H1 (cell line): ENCODE data around the gene ODF2L. TPM values are rescaled to one million over a fixed set of nuclear protein-coding genes. Genes with fewer than 3 reads are reported as not detected.

Experiments
- CTCF ChIA-PET: fragments of 300-600 bp; sonication (Branson Sonifier 250); formaldehyde crosslinking; loops from one replicate; lab custom pipeline; 2021; ENCODE audit not compliant: partially characterized antibody; lab: Charles Lee
- POLR2A ChIA-PET: fragments of 300-600 bp; sonication (Branson Sonifier 250); formaldehyde crosslinking; loops from one replicate; lab custom pipeline; 2021; ENCODE audit warnings: inconsistent platforms; ENCODE audit not compliant: partially characterized antibody; lab: Charles Lee
- DNase-seq, 2 experiments: peaks; one replicate each; pipeline versions ENCODE4 v3.0.0 to v3.0.0-alpha.2; 2010 to 2022; ENCODE audit warnings: low spot score in 2 of 2, low read depth in 1 of 2, mixed read lengths in 1 of 2
- FAIRE-seq: peaks from 2 replicates; lab custom pipeline; 2011; peaks lifted over from hg19 to GRCh38; lab: Jason Lieb, UNC
- H2AFZ ChIP-seq: 2 replicates; pipeline ENCODE4 v1.8.1; 2012; ENCODE audit warnings: low read length, inconsistent platforms
- H2AK5ac ChIP-seq: 2 replicates; pipeline ENCODE4 v1.6.1; 2013; ENCODE audit warnings: low read depth, low read length
- H2BK120ac ChIP-seq: replicated peaks from 2 replicates; pipeline ENCODE3; 2013; ENCODE audit warnings: low read depth, low read length, inconsistent platforms
- H2BK12ac ChIP-seq: 2 replicates; pipeline ENCODE4 v1.6.1; 2013; ENCODE audit warnings: low read depth, low read length
- H2BK15ac ChIP-seq: 2 replicates; pipeline ENCODE4 v1.6.1; 2013; ENCODE audit warnings: low read length
- H2BK20ac ChIP-seq: 2 replicates; pipeline ENCODE4 v1.6.1; 2013; ENCODE audit warnings: low read length
- H2BK5ac ChIP-seq: 2 replicates; pipeline ENCODE4 v1.6.1; 2013; ENCODE audit warnings: low read depth, low read length
- H3K14ac ChIP-seq: 2 replicates; pipeline ENCODE4 v1.6.1; 2013; ENCODE audit warnings: inconsistent platforms; ENCODE audit not compliant: insufficient read length
- H3K18ac ChIP-seq: 2 replicates; pipeline ENCODE4 v1.6.1; 2013; ENCODE audit warnings: low read length; ENCODE audit errors: extremely low read depth
- H3K23ac ChIP-seq: 2 replicates; pipeline ENCODE4 v1.6.1; 2013; ENCODE audit warnings: inconsistent platforms; ENCODE audit not compliant: insufficient read length
- H3K23me2 ChIP-seq: 2 replicates; pipeline ENCODE4 v1.6.1; 2013; ENCODE audit warnings: low read depth, low read length
- H3K27ac ChIP-seq: 2 replicates; pipeline ENCODE4 v1.6.1; 2011; ENCODE audit warnings: low read depth, low read length, inconsistent platforms
- H3K27me3 ChIP-seq, 4 experiments: replicated peaks in 1 of 4; 1 replicate in 1 of 4; 2 replicates in 3 of 4; pipeline versions ENCODE4 v1.6.1 to v1.8.1; 2011 to 2013; ENCODE audit warnings: low read length in 3 of 4, mild to moderate bottlenecking in 3 of 4, inconsistent platforms in 2 of 4, mixed read lengths in 2 of 4, moderate library complexity in 1 of 4; ENCODE audit not compliant: control insufficient read depth in 3 of 4, insufficient read depth in 3 of 4; ENCODE audit errors: extremely low read depth in 1 of 4
- H3K36me3 ChIP-seq, 4 experiments: 2 replicates each; pipeline versions ENCODE4 v1.6.1 to v1.8.1; 2011 to 2013; ENCODE audit warnings: mild to moderate bottlenecking in 4 of 4, low read length in 3 of 4, moderate library complexity in 2 of 4, control low read depth in 1 of 4, inconsistent platforms in 1 of 4; ENCODE audit not compliant: insufficient read depth in 4 of 4, control insufficient read depth in 2 of 4
- H3K4ac ChIP-seq: replicated peaks from 2 replicates; pipeline ENCODE3; 2013; ENCODE audit warnings: low read length, low read depth, mixed read lengths, inconsistent platforms; ENCODE audit not compliant: insufficient read length
- H3K4me1 ChIP-seq, 4 experiments: replicated peaks in 1 of 4; 1 replicate in 1 of 4; 2 replicates in 3 of 4; pipeline versions ENCODE4 v1.6.1 to v1.8.1; 2011 to 2013; ENCODE audit warnings: low read length in 3 of 4, inconsistent platforms in 2 of 4, mixed read lengths in 1 of 4; ENCODE audit not compliant: insufficient read depth in 4 of 4, control insufficient read depth in 3 of 4
- H3K4me2 ChIP-seq, 2 experiments: 2 replicates each; pipeline versions ENCODE4 v1.6.1 to v1.8.1; 2011 to 2013; ENCODE audit warnings: low read depth in 2 of 2, low read length in 2 of 2, control low read depth in 1 of 2, inconsistent platforms in 1 of 2, mild to moderate bottlenecking in 1 of 2; ENCODE audit not compliant: insufficient read depth in 1 of 2
- H3K4me3 ChIP-seq, 4 experiments: fragments of 200-600, 300-600 bp in 1 of 4; sonication (generic), shearing (Covaris generic), sonication (Bioruptor Twin) in 1 of 4; 2 replicates each; pipeline versions ENCODE4 v1.5.1 to v1.8.1; 2011 to 2016; ENCODE audit warnings: low read length in 4 of 4, low read depth in 3 of 4, control low read depth in 2 of 4, inconsistent platforms in 2 of 4, mild to moderate bottlenecking in 2 of 4, mixed read lengths in 1 of 4, moderate library complexity in 1 of 4; ENCODE audit not compliant: insufficient read depth in 2 of 4; ENCODE audit errors: extremely low read depth in 1 of 4
- H3K56ac ChIP-seq: replicated peaks from 2 replicates; pipeline ENCODE3; 2013; ENCODE audit warnings: low read depth, mild to moderate bottlenecking, mixed read lengths, low read length, inconsistent platforms; ENCODE audit not compliant: insufficient read length
- H3K79me1 ChIP-seq: 2 replicates; pipeline ENCODE4 v1.6.1; 2013; ENCODE audit warnings: low read depth, low read length, control low read depth
- H3K79me2 ChIP-seq, 2 experiments: 2 replicates each; pipeline versions ENCODE4 v1.6.1 to v1.8.1; 2012 to 2013; ENCODE audit warnings: low read length in 2 of 2, mild to moderate bottlenecking in 2 of 2, inconsistent platforms in 1 of 2; ENCODE audit not compliant: insufficient read depth in 2 of 2, control insufficient read depth in 1 of 2
- H3K9ac ChIP-seq, 4 experiments: replicated peaks in 1 of 4; 1 replicate in 1 of 4; 2 replicates in 3 of 4; pipeline versions ENCODE4 v1.6.1 to v1.8.1; 2011 to 2013; ENCODE audit warnings: low read depth in 3 of 4, low read length in 3 of 4, control low read depth in 2 of 4, mild to moderate bottlenecking in 2 of 4, moderate library complexity in 2 of 4, inconsistent platforms in 1 of 4; ENCODE audit errors: extremely low read depth in 1 of 4
- H3K9me3 ChIP-seq, 2 experiments: 2 replicates each; pipeline versions ENCODE4 v1.6.1 to v1.8.1; 2012 to 2013; ENCODE audit warnings: mild to moderate bottlenecking in 2 of 2, moderate library complexity in 2 of 2, control low read depth in 1 of 2, inconsistent platforms in 1 of 2, low read depth in 1 of 2, low read length in 1 of 2, mixed read lengths in 1 of 2; ENCODE audit not compliant: insufficient read depth in 2 of 2
- H4K20me1 ChIP-seq, 2 experiments: replicated peaks in 1 of 2; 2 replicates each; pipeline versions ENCODE3 to v1.8.1; 2011 to 2013; ENCODE audit warnings: inconsistent platforms in 2 of 2, low read length in 2 of 2, mild to moderate bottlenecking in 1 of 2; ENCODE audit not compliant: insufficient read depth in 2 of 2, control insufficient read depth in 1 of 2
- H4K5ac ChIP-seq: 2 replicates; pipeline ENCODE4 v1.6.1; 2013; ENCODE audit warnings: low read length, low read depth, mixed read lengths, inconsistent platforms; ENCODE audit not compliant: insufficient read length
- H4K8ac ChIP-seq: 2 replicates; pipeline ENCODE4 v1.8.0; 2013; ENCODE audit warnings: mild to moderate bottlenecking, moderate library complexity, low read length, inconsistent platforms; ENCODE audit not compliant: insufficient read depth; ENCODE audit errors: extremely low read depth
- H4K91ac ChIP-seq: replicated peaks from 2 replicates; pipeline ENCODE3; 2013; ENCODE audit warnings: low read length, mixed read lengths, inconsistent platforms; ENCODE audit not compliant: insufficient read length
- CTCF ChIP-seq, 3 experiments: IDR thresholded peaks; 1 replicate in 2 of 3; 2 replicates in 1 of 3; pipeline versions ENCODE4 v1.5.1 to v1.6.1; 2011; ENCODE audit warnings: low read length in 3 of 3, mild to moderate bottlenecking in 3 of 3, inconsistent platforms in 2 of 3, low read depth in 1 of 3, moderate library complexity in 1 of 3; ENCODE audit not compliant: insufficient read depth in 1 of 3; ENCODE audit errors: control extremely low read depth in 1 of 3
- KDM1A ChIP-seq: fragments of 200-600, 300-600 bp; sonication (generic); IDR thresholded peaks from 2 replicates; pipeline ENCODE4 v1.7.1; 2016; ENCODE audit warnings: mild to moderate bottlenecking, low read length, borderline replicate concordance
- RAD21 ChIP-seq, 2 experiments: IDR thresholded peaks in 1 of 2; conservative IDR thresholded peaks in 1 of 2; 2 replicates each; pipeline ENCODE4 v1.6.1; 2011; ENCODE audit warnings: low read depth in 2 of 2, low read length in 2 of 2, improper control_type of control experiment in 1 of 2, inconsistent platforms in 1 of 2, mild to moderate bottlenecking in 1 of 2, moderate library complexity in 1 of 2
- WGBS, 2 experiments: shearing (Covaris generic) in 1 of 2; methylation state at CpG; one replicate each; pipeline versions ENCODE4 v1.1.6 to v1.1.7; 2013 to 2015; ENCODE audit warnings: low lambda C conversion rate in 2 of 2, mixed read lengths in 2 of 2, inconsistent platforms in 1 of 2, low coverage in 1 of 2, missing lambda C conversion rate in 1 of 2; ENCODE audit not compliant: insufficient replicate concordance in 2 of 2, insufficient coverage in 1 of 2, insufficient read length in 1 of 2; ENCODE audit errors: extremely low coverage in 1 of 2, missing lambda C conversion rate in 1 of 2; 5-methylcytosine and 5-hydroxymethylcytosine counted together
- polyA plus RNA-seq, 7 experiments: library from polyadenylated mRNA; depleted of rRNA in 3 of 7; stranded (reverse) in 5 of 7; unstranded in 2 of 7; fragments of >200 nt in 5 of 7; fragments of 200-250 nt in 2 of 7; gene quantifications; 1 replicate in 5 of 7; 2 replicates in 1 of 7; 4 replicates in 1 of 7; pipeline versions ENCODE4 v1.2.1 to v1.2.3, GENCODE V29; 2011 to 2013; ENCODE audit warnings: missing spikeins in 2 of 7, mixed read lengths in 2 of 7
- total RNA-seq: library from RNA; stranded (reverse); fragmentation: NEBNext Ultra II Directional; extraction: Animal tissue kit (Norgen Biotek cat#: 25700); gene quantifications from 2 replicates; pipeline ENCODE4 v1.2.1, GENCODE V29; 2021

ODF2L gene
- total and polyA plus RNA-seq, 2 of the 8 experiments (the other 6 are each of a cell fraction or from before 2014, with no cell fraction given), result 3.2 to 27.1 TPM

GRCh38 chr1:86362807-86363206, 33.3 kb downstream of the ODF2L start:
- H3K79me2 ChIP-seq, result no peaks in the 10 kb centered on the region
- no peak overlapping the region for H3K9ac ChIP-seq
- WGBS, 2 experiments, result 95% methylated on average over 4 of the region's 4 CpGs; no CpG with 5 or more reads in 1 of the 2 experiments
- H2BK12ac ChIP-seq, result no peak overlapping the region
- no peaks in the 10 kb centered on the region for H3K23me2 ChIP-seq
- no peak overlapping the region for H3K4me2 ChIP-seq
- H3K27ac ChIP-seq, result no peak overlapping the region
- no peak overlapping the region for H2BK5ac ChIP-seq
- no peaks in the 10 kb centered on the region for H3K79me1 ChIP-seq
- no peaks in the 10 kb centered on the region for H3K9me3 ChIP-seq
- H3K36me3 ChIP-seq, result no peaks in the 10 kb centered on the region; a peak in 1 of 8 replicates
- H3K4ac ChIP-seq, result no peak overlapping the region
- no peak overlapping the region for H3K14ac ChIP-seq
- H4K20me1 ChIP-seq, result no peaks in the 10 kb centered on the region
- H2BK20ac ChIP-seq, result no peak overlapping the region
- H3K4me1 ChIP-seq, result no peaks in the 10 kb centered on the region
- CTCF ChIA-PET, result interaction anchor here (1.0 to 1.6 kb wide), 5 partner anchors 9 to 126 kb away, joined by 3 to 4 read pairs (median 3); no protein-coding TSS in a partner anchor
- POLR2A ChIA-PET, result no interaction called here
- no peaks in the 10 kb centered on the region for H3K27me3 ChIP-seq
- no peak for FAIRE-seq
- no peak overlapping the region for H4K8ac ChIP-seq
- H2AK5ac ChIP-seq, result no peak overlapping the region
- H3K4me3 ChIP-seq, result no peak overlapping the region
- H4K5ac ChIP-seq, result no peak overlapping the region
- H3K56ac ChIP-seq, result no peak overlapping the region
- H2BK15ac ChIP-seq, result no peak overlapping the region
- no peak for DNase-seq
- H4K91ac ChIP-seq, result no peak overlapping the region
- H3K18ac ChIP-seq, result no peak overlapping the region
- H2AFZ ChIP-seq, result no peak overlapping the region
- H2BK120ac ChIP-seq, result no peak overlapping the region
- TF ChIP-seq CTCF (IDR thresholded peaks at IDR 0.05; ENCODE audit: control extremely low read depth in 1 of 3, insufficient read depth in 1 of 3, low read depth in 1 of 3, low read length in 3 of 3), result peak in 1 of 3 experiments; percentile 12; a peak in 1 of 4 replicates
- no peak for TF ChIP-seq KDM1A
- TF ChIP-seq RAD21 (IDR thresholded peaks at IDR 0.05 in 1 of 2, conservative IDR thresholded peaks at IDR 0.05 in 1 of 2; ENCODE audit: low read depth in 2 of 2, low read length in 2 of 2), result peak in 1 of 2 experiments; percentile 4; a peak in 1 of 4 replicates
- no peak overlapping the region for H3K23ac ChIP-seq
